WERI-Rb-1 (cell line): ENCODE data around the gene GUCY1A2.

ENCODE experiments used
- DNase-seq: peaks from one replicate; pipeline ENCODE4 v3.0.0-alpha.2; 2020
- H3K27ac ChIP-seq: fragments of 250-450 bp; sonication (Bioruptor Pico); 2 replicates; pipeline ENCODE4 v1.5.1; 2020; ENCODE audit warnings: mild to moderate bottlenecking, moderate library complexity
- H3K27me3 ChIP-seq: fragments of 250-450 bp; sonication (Bioruptor Pico); 2 replicates; pipeline ENCODE4 v1.5.1; 2021; ENCODE audit warnings: mild to moderate bottlenecking, low read depth, moderate library complexity; ENCODE audit not compliant: insufficient read depth, severe bottlenecking
- H3K36me3 ChIP-seq: fragments of 250-450 bp; sonication (Bioruptor Pico); 2 replicates; pipeline ENCODE4 v1.5.1; 2020; ENCODE audit warnings: mild to moderate bottlenecking, moderate library complexity
- H3K4me3 ChIP-seq: 2 replicates; pipeline ENCODE4 v1.5.1; 2011; ENCODE audit warnings: low read depth, mild to moderate bottlenecking, control low read depth, low read length
- H3K9me3 ChIP-seq: fragments of 250-450 bp; sonication (Bioruptor Pico); 2 replicates; pipeline ENCODE4 v1.5.1; 2021; ENCODE audit warnings: mild to moderate bottlenecking, moderate library complexity; ENCODE audit not compliant: severe bottlenecking
- CTCF ChIP-seq: IDR thresholded peaks from 2 replicates; pipeline ENCODE4 v1.5.1; 2011; ENCODE audit warnings: low read depth, mild to moderate bottlenecking, control low read depth, inconsistent platforms, low read length

GUCY1A2 gene

GRCh38 chr11:106761240-106761639 is 257.0 kb downstream of the GUCY1A2 start:
- no peak for TF ChIP-seq CTCF
- Histone ChIP-seq H3K27ac (no peak overlapping the region), H3K27me3 (no peaks in the 10 kb centered on the region), H3K4me3 (no peak overlapping the region), H3K9me3 (no peaks in the 10 kb centered on the region), H3K36me3 (no peaks in the 10 kb centered on the region)
- DNase-seq = no peak

GRCh38 chr11:106748059-106748458 is 270.2 kb downstream of the GUCY1A2 start:
- no peak for TF ChIP-seq CTCF
- Histone ChIP-seq H3K9me3 (no peaks in the 10 kb centered on the region), H3K27ac (no peak overlapping the region), H3K36me3 (no peaks in the 10 kb centered on the region), H3K4me3 (no peak overlapping the region), H3K27me3 (no peaks in the 10 kb centered on the region)
- DNase-seq = no peak

GRCh38 chr11:106745941-106746340 is 272.3 kb downstream of the GUCY1A2 start:
- no peak overlapping the region for H3K4me3 ChIP-seq
- no peaks in the 10 kb centered on the region for H3K27me3 ChIP-seq
- H3K9me3 ChIP-seq = no peaks in the 10 kb centered on the region
- H3K36me3 ChIP-seq = no peaks in the 10 kb centered on the region
- no peak for TF ChIP-seq CTCF
- H3K27ac ChIP-seq = no peak overlapping the region
- DNase-seq = no peak

- Histone ChIP-seq H3K4me3 (no peak overlapping the region), H3K27ac (no peak overlapping the region), H3K36me3 (no peaks in the 10 kb centered on the region), H3K9me3 (no peaks in the 10 kb centered on the region), H3K27me3 (no peaks in the 10 kb centered on the region)
- no peak for TF ChIP-seq CTCF
- no peak for DNase-seq
Observed at GRCh38 chr11:106733635-106734034, 284.6 kb downstream of the GUCY1A2 start.

GRCh38 chr11:106728859-106729258 is 289.4 kb downstream of the GUCY1A2 start:
- Histone ChIP-seq H3K27me3 (no peaks in the 10 kb centered on the region), H3K4me3 (no peak overlapping the region), H3K9me3 (no peaks in the 10 kb centered on the region), H3K27ac (no peak overlapping the region), H3K36me3 (no peaks in the 10 kb centered on the region)
- no peak for DNase-seq
- no peak for TF ChIP-seq CTCF

GRCh38 chr11:106728379-106728778 is 289.9 kb downstream of the GUCY1A2 start:
- Histone ChIP-seq H3K27me3 (no peaks in the 10 kb centered on the region), H3K27ac (no peak overlapping the region), H3K4me3 (no peak overlapping the region), H3K36me3 (no peaks in the 10 kb centered on the region), H3K9me3 (no peaks in the 10 kb centered on the region)
- no peak for DNase-seq
- no peak for TF ChIP-seq CTCF
